ENCODE results near the gene ATXN1.

The ATXN1 gene

GRCh38 chr6:16491666-16492313, 269.5 kb downstream of the ATXN1 start:
- FAIRE-seq, result no peak

- no peak for FAIRE-seq
These were observed 270.6 kb downstream of the ATXN1 start for GRCh38 chr6:16490616-16491015.

DNA sequence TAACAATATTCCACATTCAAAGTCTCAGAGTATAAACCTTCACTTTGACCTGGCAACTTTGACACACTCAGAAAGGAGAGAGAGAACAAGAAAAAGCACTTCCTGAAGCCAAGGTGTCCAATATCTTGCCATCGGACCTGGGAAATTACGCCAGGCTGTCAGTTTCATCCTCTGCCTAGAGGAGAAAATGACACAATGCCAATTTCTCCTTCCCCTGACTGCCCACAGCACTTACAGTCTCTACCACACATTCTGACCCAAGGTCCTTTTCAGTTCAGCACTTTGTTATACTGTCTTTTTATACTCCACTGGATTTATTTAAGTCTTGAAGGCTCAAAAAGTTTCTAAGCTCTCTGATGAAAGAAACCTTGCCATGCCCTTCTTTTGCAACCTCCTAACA, 272.4 kb downstream of the ATXN1 start:
- no peak for FAIRE-seq

DNA sequence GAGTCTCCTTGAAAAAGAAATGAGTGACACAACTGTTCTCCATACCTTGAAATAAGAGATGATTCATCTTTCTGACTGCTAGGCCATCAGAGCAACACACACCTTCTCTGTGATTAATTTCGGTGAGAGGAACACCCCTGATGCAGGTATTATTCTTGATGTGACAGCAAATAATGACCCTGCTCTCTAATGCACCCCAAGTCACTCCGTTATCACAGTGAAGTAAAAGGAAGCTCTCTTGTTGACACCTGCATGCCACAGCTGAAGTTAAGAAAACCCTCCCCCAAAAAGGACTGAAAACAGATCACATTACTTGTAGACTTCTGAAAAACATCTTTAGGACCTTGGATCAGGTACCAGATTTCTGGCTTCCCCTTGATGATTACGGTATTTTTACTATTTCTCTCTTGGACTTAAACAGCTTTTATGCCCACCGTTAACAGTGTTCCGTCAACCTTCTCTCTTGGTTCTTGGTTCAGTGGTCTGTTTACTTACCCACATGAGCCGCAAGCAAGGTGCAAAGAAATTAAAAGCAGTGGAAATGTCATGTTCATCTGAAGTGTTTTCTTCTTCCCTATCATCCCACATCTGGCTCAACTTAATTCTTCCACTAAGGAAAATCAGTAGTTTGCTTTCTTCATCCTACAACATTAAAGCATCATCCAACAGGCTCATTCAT, 273.1 kb downstream of the ATXN1 start:
- FAIRE-seq, result no peak

GRCh38 chr6:16486661-16487060, 274.6 kb downstream of the ATXN1 start:
- FAIRE-seq, result no peak

GRCh38 chr6:16483315-16483875, 277.9 kb downstream of the ATXN1 start:
- no peak for FAIRE-seq

GRCh38 chr6:16482702-16483314, 278.5 kb downstream of the ATXN1 start:
- no peak for FAIRE-seq

- FAIRE-seq, result no peak
These were observed 279.4 kb downstream of the ATXN1 start for GRCh38 chr6:16481697-16482399.

DNA sequence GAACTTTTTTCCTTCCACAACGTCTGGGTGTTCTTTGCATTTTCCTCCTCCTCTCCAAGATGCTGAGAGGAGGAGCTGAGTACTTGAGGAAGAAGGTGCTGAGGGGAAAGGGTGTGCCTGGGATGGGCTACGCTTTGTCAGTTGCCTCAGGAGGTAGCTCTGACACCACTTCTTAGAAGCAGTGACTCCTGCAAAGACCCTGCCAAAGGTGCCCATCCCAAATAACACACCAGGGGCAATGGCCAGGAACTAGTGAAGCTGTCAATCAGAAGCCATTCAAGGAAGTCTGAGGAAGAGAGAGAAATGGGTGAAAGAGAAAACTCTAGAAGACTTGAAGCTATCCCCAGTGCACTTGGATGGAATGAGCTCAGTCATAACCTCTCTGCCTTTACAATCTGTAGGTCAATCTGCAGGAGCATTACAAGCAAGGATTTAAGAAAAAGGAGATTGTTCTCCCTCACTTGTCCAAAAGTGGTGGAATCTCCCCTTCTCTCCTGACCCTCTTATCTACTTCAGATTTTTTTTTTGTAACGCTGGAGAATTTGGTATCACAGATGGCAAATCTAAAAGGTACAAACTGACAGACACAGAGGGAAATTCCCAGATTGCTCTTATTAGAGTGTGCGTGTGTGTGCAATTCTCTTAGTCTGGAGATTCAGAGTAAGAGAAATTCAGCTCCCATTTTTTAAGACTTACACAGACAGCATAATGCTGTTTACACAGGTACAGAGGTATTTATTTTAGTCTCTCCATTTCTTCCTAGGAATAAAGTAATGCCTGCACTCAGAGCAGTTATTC, 280.3 kb downstream of the ATXN1 start:
- no peak for FAIRE-seq

DNA sequence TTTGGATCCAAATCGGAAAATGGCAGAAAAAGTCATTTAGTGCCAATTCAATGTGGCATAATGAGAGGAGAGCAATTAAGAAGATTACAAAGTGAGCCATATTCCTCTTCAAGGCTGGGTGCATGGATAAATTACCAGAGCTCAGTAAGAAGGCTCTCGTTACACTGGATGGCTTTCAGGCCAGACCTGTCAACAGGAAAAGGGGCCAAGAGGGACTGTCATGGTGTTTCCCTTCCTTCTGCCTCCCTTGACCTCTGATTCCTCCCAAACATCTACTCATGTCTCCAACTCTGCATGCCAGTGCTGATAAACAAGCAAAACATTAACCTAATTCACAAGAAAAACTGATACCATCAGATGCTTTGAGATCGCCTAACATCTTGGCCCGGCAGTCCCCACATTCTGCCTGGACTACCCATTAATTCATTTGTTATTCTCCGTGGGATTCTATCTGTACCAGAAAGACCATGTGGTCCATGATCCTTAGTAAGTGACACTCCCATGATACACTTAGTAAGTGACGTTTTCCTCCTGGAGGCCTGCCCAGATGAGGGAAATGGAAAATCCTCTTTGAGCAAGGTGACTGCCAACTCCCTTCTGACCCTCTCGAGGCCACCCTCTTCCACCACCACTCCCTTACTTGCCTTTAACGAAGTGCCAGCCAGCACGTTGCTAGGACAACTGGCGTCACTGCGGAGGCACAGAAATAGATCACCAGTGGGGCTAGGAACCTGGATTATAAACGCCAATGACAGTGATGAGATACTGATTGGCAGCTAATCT, 283.7 kb downstream of the ATXN1 start:
- no peak for FAIRE-seq

GRCh38 chr6:16476861-16477260, 284.4 kb downstream of the ATXN1 start:
- FAIRE-seq, result no peak

GRCh38 chr6:16475494-16475781, 285.8 kb downstream of the ATXN1 start:
- FAIRE-seq, result no peak

- FAIRE-seq, result no peak
These were observed 286.3 kb downstream of the ATXN1 start for GRCh38 chr6:16474772-16475493.

GRCh38 chr6:16473908-16474771, 287.1 kb downstream of the ATXN1 start:
- no peak for FAIRE-seq

- no peak for FAIRE-seq
These were observed 287.9 kb downstream of the ATXN1 start for GRCh38 chr6:16473184-16473907.

- no peak for FAIRE-seq
These were observed 288.8 kb downstream of the ATXN1 start for GRCh38 chr6:16472349-16473069.

DNA sequence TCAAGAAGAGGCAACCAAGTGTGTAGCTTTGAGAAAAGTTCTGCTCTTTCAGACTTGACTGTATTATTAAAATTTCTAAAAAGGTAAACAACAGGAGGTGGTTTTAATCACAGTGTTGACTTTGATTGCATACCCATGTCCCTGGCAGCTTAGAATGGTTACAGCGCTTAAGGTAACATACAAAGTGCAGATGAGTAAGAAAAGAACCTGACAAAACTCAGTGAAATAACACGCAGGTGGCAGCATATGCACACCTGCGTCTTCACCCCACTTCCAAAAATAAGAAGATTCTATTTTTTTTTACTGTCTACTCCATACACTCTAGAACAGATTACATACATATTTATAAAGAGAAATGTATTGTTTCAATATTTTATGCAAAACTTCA, 289.4 kb downstream of the ATXN1 start:
- no peak for FAIRE-seq

- FAIRE-seq, result no peak
These were observed 289.9 kb downstream of the ATXN1 start for GRCh38 chr6:16471222-16471909.

Data from colon (tissue), 2 donors.